Keratinocyte (primary cell): ENCODE data around the gene SIVA1. TPM values are rescaled to one million over a fixed set of nuclear protein-coding genes. Genes with fewer than 3 reads are reported as not detected.

Source experiments
- DNase-seq: peaks from one replicate; pipeline ENCODE4 v3.0.0-alpha.2; 2011; ENCODE audit warnings: low read depth, missing footprints, low spot score
- FAIRE-seq: peaks from 2 replicates; lab custom pipeline; 2011; peaks lifted over from hg19 to GRCh38; lab: Jason Lieb, UNC
- H2AFZ ChIP-seq: 2 replicates; pipeline ENCODE4 v1.6.0; 2012; ENCODE audit warnings: low read length, control low read depth, inconsistent platforms; ENCODE audit not compliant: control insufficient read depth
- H3K27ac ChIP-seq: 2 replicates; pipeline ENCODE4 v1.5.1; 2011; ENCODE audit warnings: low read length; ENCODE audit not compliant: control insufficient read depth, insufficient read depth
- H3K27me3 ChIP-seq: 3 replicates; pipeline ENCODE4 v1.6.0; 2011; ENCODE audit warnings: low read length; ENCODE audit not compliant: control insufficient read depth, insufficient read depth; ENCODE audit errors: extremely low read depth
- H3K36me3 ChIP-seq, 2 experiments: 2 replicates in 1 of 2; 3 replicates in 1 of 2; pipeline ENCODE4 v1.5.1; 2011; ENCODE audit warnings: low read length in 2 of 2, mild to moderate bottlenecking in 1 of 2; ENCODE audit not compliant: control insufficient read depth in 2 of 2, insufficient read depth in 2 of 2; ENCODE audit errors: extremely low read depth in 1 of 2
- H3K4me1 ChIP-seq: 3 replicates; pipeline ENCODE4 v1.5.1; 2011; ENCODE audit warnings: low read length; ENCODE audit not compliant: control insufficient read depth, insufficient read depth; ENCODE audit errors: extremely low read depth
- H3K4me2 ChIP-seq: 3 replicates; pipeline ENCODE4 v1.6.0; 2011; ENCODE audit warnings: low read depth, low read length; ENCODE audit not compliant: control insufficient read depth, insufficient read depth; ENCODE audit errors: extremely low read depth
- H3K4me3 ChIP-seq, 3 experiments: fragments of 200-600 bp in 1 of 3; sonication (generic) in 1 of 3; 2 replicates in 2 of 3; 3 replicates in 1 of 3; pipeline ENCODE4 v1.5.1; 2011 to 2016; ENCODE audit warnings: low read length in 3 of 3, mild to moderate bottlenecking in 3 of 3, control low read depth in 2 of 3, inconsistent platforms in 1 of 3, low read depth in 1 of 3, mixed read lengths in 1 of 3, mixed run types in 1 of 3, moderate library complexity in 1 of 3; ENCODE audit not compliant: control insufficient read depth in 2 of 3, insufficient read depth in 2 of 3; ENCODE audit errors: extremely low read depth in 1 of 3
- H3K79me2 ChIP-seq: 2 replicates; pipeline ENCODE4 v1.6.0; 2012; ENCODE audit warnings: low read length; ENCODE audit not compliant: control insufficient read depth, insufficient read depth
- H3K9ac ChIP-seq: 3 replicates; pipeline ENCODE4 v1.6.0; 2011; ENCODE audit warnings: low read length; ENCODE audit not compliant: control insufficient read depth, insufficient read depth; ENCODE audit errors: extremely low read depth
- H3K9me1 ChIP-seq: 3 replicates; pipeline ENCODE4 v1.6.0; 2011; ENCODE audit warnings: low read length; ENCODE audit not compliant: control insufficient read depth, insufficient read depth; ENCODE audit errors: extremely low read depth
- H3K9me3 ChIP-seq: 2 replicates; pipeline ENCODE4 v1.5.1; 2012; ENCODE audit warnings: low read depth, low read length; ENCODE audit not compliant: control insufficient read depth
- H4K20me1 ChIP-seq: 3 replicates; pipeline ENCODE4 v1.6.0; 2011; ENCODE audit warnings: low read length; ENCODE audit not compliant: control insufficient read depth, insufficient read depth; ENCODE audit errors: extremely low read depth
- EZH2 ChIP-seq: IDR thresholded peaks from one replicate; pipeline ENCODE4 v1.6.1; 2012; ENCODE audit warnings: inconsistent platforms, mild to moderate bottlenecking, low read length, moderate library complexity
- dilution Hi-C: fragments of 300-500 bp; cut with MboI; formaldehyde crosslinking; loops from one replicate; pipeline ENCODE4 v1.7.0; 2020; ENCODE audit warnings: low sequenced_read_pairs; ENCODE audit not compliant: extremely low pct_ligation_motif_present
- polyA plus RNA-seq, 5 experiments: library from polyadenylated mRNA; depleted of rRNA in 3 of 5; stranded (reverse) in 3 of 5; stranded (forward) in 1 of 5; unstranded in 1 of 5; fragments of >200 nt; gene quantifications; 1 replicate in 1 of 5; 2 replicates in 3 of 5; 3 replicates in 1 of 5; pipeline versions ENCODE4 v1.2.1 to v1.2.3, GENCODE V29; 2011 to 2012; ENCODE audit warnings: missing spikeins in 2 of 5, low read depth in 1 of 5, low replicate concordance in 1 of 5
- TF ChIP-seq, protein P1 (sequence below), 3 experiments: IDR thresholded peaks in 1 of 3; conservative IDR thresholded peaks in 1 of 3; optimal IDR thresholded peaks in 1 of 3; 2 replicates in 2 of 3; 3 replicates in 1 of 3; pipeline versions ENCODE3 to v1.5.1; 2011; ENCODE audit warnings: low read length in 3 of 3, mild to moderate bottlenecking in 3 of 3, moderate library complexity in 2 of 3, control low read depth in 1 of 3, inconsistent platforms in 1 of 3; ENCODE audit not compliant: insufficient read depth in 2 of 3; ENCODE audit errors: extremely low read depth in 1 of 3

The SIVA1 gene
- polyA plus RNA-seq, 1 donor (not counting 4 experiments of a cell fraction or from before 2014, with no cell fraction given): 35.3 TPM

GRCh38 chr14:104794099-104794498, 41.2 kb downstream of the SIVA1 start:
- peak overlapping the region; percentile 83 for H3K9ac ChIP-seq
- no peak for TF ChIP-seq EZH2
- TF ChIP-seq, protein P1, sequence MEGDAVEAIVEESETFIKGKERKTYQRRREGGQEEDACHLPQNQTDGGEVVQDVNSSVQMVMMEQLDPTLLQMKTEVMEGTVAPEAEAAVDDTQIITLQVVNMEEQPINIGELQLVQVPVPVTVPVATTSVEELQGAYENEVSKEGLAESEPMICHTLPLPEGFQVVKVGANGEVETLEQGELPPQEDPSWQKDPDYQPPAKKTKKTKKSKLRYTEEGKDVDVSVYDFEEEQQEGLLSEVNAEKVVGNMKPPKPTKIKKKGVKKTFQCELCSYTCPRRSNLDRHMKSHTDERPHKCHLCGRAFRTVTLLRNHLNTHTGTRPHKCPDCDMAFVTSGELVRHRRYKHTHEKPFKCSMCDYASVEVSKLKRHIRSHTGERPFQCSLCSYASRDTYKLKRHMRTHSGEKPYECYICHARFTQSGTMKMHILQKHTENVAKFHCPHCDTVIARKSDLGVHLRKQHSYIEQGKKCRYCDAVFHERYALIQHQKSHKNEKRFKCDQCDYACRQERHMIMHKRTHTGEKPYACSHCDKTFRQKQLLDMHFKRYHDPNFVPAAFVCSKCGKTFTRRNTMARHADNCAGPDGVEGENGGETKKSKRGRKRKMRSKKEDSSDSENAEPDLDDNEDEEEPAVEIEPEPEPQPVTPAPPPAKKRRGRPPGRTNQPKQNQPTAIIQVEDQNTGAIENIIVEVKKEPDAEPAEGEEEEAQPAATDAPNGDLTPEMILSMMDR (optimal IDR thresholded peaks at IDR 0.05 in 1 of 3, IDR thresholded peaks at IDR 0.05 in 1 of 3, conservative IDR thresholded peaks at IDR 0.05 in 1 of 3; ENCODE audit: extremely low read depth in 1 of 3, insufficient read depth in 2 of 3, low read length in 3 of 3): no peak
- peaks cover 13% of the 10 kb centered on the region for H3K27me3 ChIP-seq
- peak; percentile 26 for DNase-seq
- dilution Hi-C loops: no loop called here
- FAIRE-seq: peak; percentile 73
- peaks cover 15 to 18% of the 10 kb centered on the region in 2 experiments for H3K36me3 ChIP-seq
- H3K4me1 ChIP-seq: peaks cover 20% of the 10 kb centered on the region
- no peaks in the 10 kb centered on the region for H3K9me3 ChIP-seq
- H3K27ac ChIP-seq: peak overlapping the region; percentile 58
- H3K4me2 ChIP-seq: peak overlapping the region; percentile 90
- H3K79me2 ChIP-seq: peaks cover 58% of the 10 kb centered on the region
- H2AFZ ChIP-seq: no peak overlapping the region
- H3K4me3 ChIP-seq: peak overlapping the region; percentile 71 to 91 (median 87)
- peaks cover 10% of the 10 kb centered on the region for H3K9me1 ChIP-seq
- peaks cover 24% of the 10 kb centered on the region for H4K20me1 ChIP-seq

- Histone ChIP-seq H3K4me2 (peak overlapping the region; percentile 90), H2AFZ (no peak overlapping the region), H3K9me3 (no peaks in the 10 kb centered on the region), H3K27me3 (peaks cover 13% of the 10 kb centered on the region), H4K20me1 (peaks cover 20% of the 10 kb centered on the region), H3K4me3 (peak overlapping the region; percentile 71 to 91 (median 87)), H3K9me1 (peaks cover 10% of the 10 kb centered on the region), H3K4me1 (peaks cover 20% of the 10 kb centered on the region), H3K9ac (peak overlapping the region; percentile 83), H3K27ac (peak overlapping the region; percentile 58), H3K79me2 (peaks cover 53% of the 10 kb centered on the region), H3K36me3 (peaks cover 12 to 15% of the 10 kb centered on the region in 2 experiments)
- no peak for TF ChIP-seq EZH2
- TF ChIP-seq, protein P1 (optimal IDR thresholded peaks at IDR 0.05 in 1 of 3, IDR thresholded peaks at IDR 0.05 in 1 of 3, conservative IDR thresholded peaks at IDR 0.05 in 1 of 3; ENCODE audit: extremely low read depth in 1 of 3, insufficient read depth in 2 of 3, low read length in 3 of 3): no peak
- dilution Hi-C loops: no loop called here
- FAIRE-seq (no peak), DNase-seq (no peak)
Observed at GRCh38 chr14:104794631-104794992, 41.7 kb downstream of the SIVA1 start.
